ENCODE measurements around the gene SARNP.
"Not testable (repeated sequence)": the region's sequence is repeated elsewhere in the genome, so short reads cannot be mapped to it uniquely, and the experiment has no call there.

SARNP gene

DNA sequence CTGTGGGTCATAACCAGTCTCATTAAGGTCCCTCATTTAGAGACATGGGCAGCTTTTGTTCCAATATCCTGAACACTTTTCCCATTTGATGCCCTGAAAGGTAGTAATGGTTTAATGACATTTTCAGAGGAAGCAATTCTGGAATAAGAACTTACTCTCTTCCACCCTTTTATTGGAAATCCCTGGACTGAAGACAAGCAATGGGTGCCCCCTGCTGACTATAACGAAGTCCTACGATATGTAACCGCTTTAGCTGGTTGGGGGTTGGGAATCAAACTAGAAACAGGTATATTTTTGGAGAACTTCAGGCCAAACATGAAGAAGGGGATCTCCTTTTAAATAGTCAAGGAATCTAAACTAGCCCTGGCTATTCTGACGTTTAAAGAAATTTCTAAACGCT, 20.5 kb downstream of the SARNP start:
- no peak for DNase-seq (ENCODE audit: low read depth in 2 of 2, low spot score in 1 of 2)

DNA sequence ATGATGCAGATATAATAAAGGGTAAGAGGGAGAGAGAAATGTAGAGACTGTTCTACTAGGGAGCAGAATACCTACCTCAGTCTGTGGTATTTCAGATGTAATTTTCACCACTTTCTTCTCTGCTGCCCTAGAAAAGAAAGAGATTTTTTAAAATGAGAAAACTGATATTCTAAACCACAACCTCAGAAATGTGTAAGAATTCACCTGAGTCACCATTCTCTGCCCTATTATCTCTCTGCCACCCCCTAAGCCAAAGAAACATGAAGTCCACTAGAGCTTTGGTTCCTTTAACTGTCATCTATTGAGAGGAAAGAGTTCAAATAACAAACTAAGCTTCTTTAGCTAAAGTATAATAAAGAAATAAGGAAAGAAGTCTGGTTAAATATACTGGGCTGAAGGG, 21.6 kb downstream of the SARNP start:
- no peak for DNase-seq (ENCODE audit: low read depth in 2 of 2, low spot score in 1 of 2)

DNA sequence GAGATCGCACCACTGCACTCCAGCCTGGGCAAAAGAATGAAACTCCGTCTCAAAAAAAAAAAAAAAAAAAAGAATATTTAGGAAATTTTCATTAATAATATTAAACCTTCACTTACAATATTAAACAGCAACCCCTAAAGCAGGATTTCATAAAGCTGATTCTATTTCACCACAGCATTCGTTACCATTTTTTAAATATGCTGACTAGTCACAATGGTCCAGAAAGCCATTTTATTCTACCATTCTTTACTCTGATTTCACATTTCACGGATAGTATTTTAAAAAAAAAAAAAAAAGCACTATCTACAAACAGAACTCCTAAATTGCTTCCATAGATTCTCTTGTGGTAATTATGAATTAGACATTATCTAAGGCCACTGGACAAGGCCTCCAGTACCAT, 27.6 kb downstream of the SARNP start:
- no peak for DNase-seq (ENCODE audit: low read depth in 2 of 2, low spot score in 1 of 2)

DNA sequence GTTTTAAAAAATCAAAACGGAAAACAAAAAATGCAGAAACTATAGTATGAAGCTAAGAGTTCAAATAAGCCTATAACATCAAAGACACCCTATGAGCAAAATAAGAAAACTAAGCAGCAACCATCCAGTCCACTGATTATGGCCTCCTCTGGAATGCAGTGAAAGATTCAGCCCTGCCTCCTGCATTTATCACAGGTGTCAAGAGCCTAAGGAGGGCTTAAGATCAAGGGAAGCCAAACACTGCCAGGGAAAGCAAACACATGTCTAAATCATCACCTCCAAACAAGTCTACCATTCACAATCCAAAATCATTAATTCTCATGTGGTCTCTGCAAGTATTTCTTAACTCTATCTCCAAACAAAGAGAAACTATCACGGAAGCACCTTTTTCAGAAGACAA, 28.4 kb downstream of the SARNP start:
- no peak for DNase-seq (ENCODE audit: low read depth in 2 of 2, low spot score in 1 of 2)

GRCh38 chr12:55788546-55788945, 29.0 kb downstream of the SARNP start:
- no peak for DNase-seq (ENCODE audit: low read depth in 2 of 2, low spot score in 1 of 2)

GRCh38 chr12:55780685-55781084, 36.8 kb downstream of the SARNP start:
- DNase-seq (ENCODE audit: low read depth in 2 of 2, low spot score in 1 of 2) = no peak

DNA sequence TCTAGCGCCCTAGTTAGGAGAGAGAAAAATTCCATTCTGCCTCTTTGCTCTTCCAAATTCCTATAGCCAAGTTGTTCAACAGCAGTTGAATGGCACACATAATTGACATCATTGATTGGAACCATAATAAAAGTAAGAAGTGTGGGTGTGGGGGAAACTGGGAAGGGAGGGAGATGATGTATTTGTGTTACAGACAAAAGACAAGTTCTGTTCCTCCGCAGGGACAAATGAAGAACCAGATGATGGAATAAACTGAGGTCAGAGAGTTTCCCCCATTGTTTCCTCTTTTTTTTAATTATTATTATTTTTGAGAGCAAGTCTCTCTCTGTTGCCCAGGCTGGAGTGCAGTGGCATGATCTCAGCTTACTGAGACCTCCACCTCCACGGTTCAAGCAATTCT, 39.7 kb downstream of the SARNP start:
- DNase-seq (ENCODE audit: low read depth in 2 of 2, low spot score in 1 of 2) = no peak

DNA sequence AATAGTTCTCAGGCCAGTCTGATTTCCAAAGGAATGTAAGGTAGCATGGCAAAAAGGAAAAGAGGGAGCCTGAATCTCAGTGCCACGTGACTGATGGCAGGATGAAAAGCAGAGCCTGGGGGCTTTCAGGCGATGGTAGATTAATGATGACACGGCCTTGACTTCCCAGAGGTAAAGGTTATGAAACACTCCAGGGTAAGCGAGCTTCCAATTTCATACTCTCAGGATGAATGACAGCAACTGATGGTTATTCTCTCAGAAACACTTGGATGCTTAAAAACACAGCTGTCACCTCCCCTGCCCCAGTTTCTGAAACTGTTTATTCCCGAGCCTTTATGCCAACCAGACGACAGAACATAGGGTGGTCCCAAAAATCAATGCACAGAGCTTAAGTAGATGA, 45.8 kb downstream of the SARNP start:
- DNase-seq (ENCODE audit: low read depth in 2 of 2, low spot score in 1 of 2) = no peak

DNA sequence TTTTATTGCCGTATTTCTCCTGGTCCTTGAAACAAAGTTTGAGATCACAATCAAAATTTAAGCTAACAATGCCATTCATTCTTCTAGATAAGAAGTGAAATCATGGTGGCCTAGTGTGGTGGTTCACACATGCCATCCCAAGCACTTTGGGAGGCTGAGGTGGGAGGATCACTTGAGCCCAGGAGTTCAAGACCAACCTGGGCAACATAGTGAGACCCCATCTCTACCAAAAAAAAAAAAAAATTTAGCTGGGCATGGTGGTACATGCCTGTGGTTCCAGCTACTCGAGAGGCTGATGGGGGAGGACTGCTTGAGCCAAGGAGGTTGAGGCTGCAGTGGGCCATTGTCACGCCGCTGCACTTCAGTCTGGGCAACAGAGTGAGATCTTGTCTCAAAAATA, 50.4 kb downstream of the SARNP start:
- no peak for DNase-seq (ENCODE audit: low read depth in 2 of 2, low spot score in 1 of 2)

DNA sequence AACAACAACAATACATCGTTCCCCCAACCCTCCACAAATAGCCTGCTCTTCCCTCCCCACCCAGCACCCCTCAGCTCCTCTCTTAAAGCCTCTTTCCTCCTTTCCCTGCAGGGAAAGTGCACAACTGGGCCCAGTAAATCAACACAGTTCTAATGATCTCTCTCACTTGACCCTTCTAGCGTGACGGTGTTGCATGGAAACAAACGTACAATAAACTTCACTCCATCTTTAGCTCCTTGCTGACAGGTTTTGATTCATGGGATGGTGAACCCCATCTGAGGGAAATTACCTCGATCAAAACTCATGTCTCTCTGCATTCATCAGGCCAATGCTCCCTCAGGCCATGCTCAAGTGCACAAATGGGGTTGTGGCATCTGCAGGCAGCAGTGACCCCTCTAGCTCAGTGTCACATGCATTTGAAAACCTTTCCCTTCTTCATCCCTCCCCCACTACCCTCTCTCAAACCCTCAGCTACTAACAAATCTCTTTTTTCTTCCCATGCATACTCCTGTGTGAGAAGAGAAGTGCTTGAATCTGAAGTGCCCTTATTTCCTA, 51.7 kb downstream of the SARNP start:
- no peak for DNase-seq (ENCODE audit: low read depth in 2 of 2, low spot score in 1 of 2)

DNA sequence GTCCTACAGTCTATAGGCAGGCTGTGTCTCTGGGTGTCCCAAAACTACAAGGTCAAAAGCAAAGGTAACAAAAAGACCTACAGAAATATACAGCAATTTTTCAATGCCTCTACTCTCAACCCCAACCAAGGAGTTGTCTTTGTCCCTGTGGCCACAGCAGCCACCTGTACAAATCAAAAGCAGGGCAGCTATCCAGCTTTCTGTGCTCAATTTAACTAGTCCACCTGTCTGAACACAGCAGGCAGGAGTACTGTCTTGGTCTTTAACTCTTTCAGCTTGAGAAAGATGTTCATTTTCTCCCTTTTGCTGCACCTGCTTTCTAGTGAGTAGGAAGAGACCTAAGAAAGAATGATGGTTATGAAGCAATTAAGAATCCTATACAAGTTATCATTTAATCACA, 54.9 kb downstream of the SARNP start:
- DNase-seq (ENCODE audit: low read depth in 2 of 2, low spot score in 1 of 2) = no peak

GRCh38 chr12:55760663-55761062, 56.9 kb downstream of the SARNP start:
- DNase-seq (ENCODE audit: low read depth in 2 of 2, low spot score in 1 of 2) = no peak

DNA sequence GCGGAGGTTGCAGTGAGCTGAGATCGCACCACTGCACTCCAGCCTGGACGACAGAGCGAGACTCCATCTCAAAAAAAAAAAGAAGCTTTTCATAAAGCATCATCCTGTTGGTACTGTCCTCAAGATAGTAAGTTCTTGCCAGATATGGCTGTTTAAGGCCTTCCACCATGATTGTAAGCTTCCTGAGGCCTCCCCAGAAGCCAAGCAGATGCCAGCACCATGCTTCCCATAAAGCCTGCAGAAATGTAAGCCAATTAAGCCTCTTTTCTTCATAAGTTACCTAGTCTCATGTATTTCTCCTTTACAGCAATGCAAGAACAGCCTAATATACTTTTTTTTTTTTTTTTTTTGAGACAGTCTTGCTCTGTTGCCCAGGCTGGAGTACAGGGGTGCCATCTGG, 58.9 kb downstream of the SARNP start:
- DNase-seq (ENCODE audit: low read depth in 2 of 2, low spot score in 1 of 2) = not testable (repeated sequence)

DNA sequence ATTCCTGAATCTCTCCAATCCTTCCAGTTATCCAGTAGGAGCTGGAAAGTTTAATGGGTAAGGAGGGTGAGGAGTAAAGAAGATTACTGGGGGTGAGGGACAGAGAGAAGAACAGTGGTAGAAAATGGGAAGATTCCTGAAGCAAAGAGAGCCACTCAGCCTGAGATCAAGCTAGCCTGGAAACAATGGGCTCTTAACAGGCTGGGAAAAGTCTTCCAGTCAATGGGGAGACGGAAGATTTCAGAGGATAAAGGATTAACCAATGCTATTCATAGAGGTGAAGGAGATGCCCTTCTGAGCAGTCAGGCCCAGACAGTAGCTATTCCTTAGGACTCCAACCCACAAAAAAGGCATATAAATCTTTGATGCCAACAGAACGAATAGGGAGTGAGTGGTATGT, 59.8 kb downstream of the SARNP start:
- DNase-seq (ENCODE audit: low read depth in 2 of 2, low spot score in 1 of 2) = no peak

- no peak for DNase-seq (ENCODE audit: low read depth in 2 of 2, low spot score in 1 of 2)
Measured at GRCh38 chr12:55755246-55755645, 62.3 kb downstream of the SARNP start.

- no peak for DNase-seq (ENCODE audit: low read depth in 2 of 2, low spot score in 1 of 2)
Measured at GRCh38 chr12:55748230-55748993, 69.1 kb downstream of the SARNP start.

- DNase-seq (ENCODE audit: low read depth in 2 of 2, low spot score in 1 of 2) = no peak
Measured at GRCh38 chr12:55746913-55747231, 70.7 kb downstream of the SARNP start.

DNA sequence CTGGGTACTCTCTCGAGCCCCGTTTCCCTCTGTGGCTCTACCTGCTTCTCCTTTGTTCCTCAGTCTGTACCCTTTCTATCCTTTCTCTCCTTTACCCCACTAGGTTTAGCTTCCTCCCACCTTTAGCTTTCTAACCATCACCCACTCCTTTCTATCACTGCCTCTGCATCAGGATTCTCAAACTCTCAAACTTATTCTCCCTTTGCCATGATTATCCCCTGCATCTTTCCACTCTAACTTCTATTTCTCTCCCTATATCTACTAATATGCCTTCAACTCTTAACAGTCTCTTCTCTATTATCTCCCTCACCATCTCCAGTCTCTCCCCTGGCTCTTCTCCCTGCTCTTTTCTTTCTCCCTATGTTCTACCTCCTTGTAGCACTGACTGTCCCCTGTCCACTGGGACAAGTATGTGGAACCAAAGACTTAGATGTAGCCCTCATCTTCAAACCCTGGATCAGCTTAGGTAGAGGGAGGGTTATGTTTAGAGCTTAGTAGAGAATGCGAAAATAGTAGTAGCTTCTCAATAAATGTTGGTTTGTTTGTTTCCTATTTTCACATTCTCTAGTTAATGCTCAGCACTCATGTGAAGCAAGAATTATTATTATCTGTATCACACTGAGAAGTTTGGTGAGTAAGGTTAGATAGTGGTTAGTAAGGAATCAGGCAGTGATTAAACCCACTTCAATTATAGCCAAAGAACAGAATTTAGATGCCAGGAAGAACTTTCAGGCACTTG, 71.2 kb downstream of the SARNP start:
- no peak for DNase-seq (ENCODE audit: low read depth in 2 of 2, low spot score in 1 of 2)

GRCh38 chr12:55745361-55746173, 72.0 kb downstream of the SARNP start:
- DNase-seq (ENCODE audit: low read depth in 2 of 2, low spot score in 1 of 2) = no peak

DNA sequence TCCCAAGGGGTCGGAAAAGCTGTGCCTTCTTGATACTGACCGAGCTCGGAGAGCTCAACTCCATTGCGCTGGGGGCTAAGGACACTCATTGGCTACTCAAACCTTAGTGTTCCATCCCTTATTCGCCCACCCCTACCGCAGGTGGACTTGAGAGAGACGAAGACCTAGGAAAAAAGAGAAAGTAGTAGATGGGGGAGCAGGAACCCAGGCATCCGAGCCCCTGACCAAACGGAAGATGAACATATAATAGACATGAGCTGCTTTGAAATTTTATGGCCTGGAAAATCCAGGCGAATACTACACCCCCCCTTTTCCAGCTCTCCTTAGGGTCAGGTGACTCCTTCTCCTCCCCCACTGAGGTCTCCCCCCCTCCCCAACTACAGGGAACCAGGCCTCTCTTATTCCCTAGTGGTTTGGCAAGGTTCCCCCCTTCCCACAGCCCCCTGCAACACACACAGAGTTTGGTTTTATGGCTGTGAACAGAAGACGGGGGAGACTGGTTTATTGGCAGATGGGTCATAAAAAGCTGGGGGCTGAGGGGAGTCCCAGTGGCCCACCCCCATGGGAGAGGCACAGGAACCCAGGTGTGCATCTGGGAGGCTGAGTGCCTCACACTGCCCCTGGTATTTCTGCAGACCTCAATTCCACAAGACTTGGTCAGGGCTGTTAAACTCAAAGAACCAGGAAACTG, 73.0 kb downstream of the SARNP start:
- no peak for DNase-seq (ENCODE audit: low read depth in 2 of 2, low spot score in 1 of 2)
